NCI-H524 treated with DMSO at 0.1 percent for 48 hours (cell line): ENCODE results near the gene CSNK1A1.
"Not testable (repeated sequence)": the region's sequence is repeated elsewhere in the genome, so short reads cannot be mapped to it uniquely, and the experiment has no call there.

ENCODE experiments used
- DNase-seq: peaks from one replicate; lab custom pipeline; 2025; lab: John Stamatoyannopoulos, UW

The CSNK1A1 gene

GRCh38 chr5:149572576-149573231, 21.5 kb upstream of the CSNK1A1 start:
- DNase-seq: no peak

DNA sequence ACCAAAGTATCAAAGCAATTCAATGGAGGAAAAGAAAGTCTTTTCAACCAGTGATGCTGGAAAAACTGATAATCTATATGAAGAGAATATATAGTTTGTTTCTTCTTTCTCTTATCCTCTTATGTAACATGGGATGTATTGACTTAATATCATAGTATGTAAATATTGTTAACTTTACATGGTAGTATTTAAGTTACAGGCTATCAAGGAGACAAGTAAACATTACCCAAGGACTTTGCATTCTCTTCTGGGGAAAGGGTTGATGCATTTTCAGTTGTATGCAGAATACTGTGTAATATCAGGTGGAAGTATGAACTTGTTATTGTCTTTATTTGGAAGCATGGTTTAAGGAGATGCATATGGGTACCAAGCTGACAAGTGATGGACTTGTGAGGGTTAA, 20.9 kb upstream of the CSNK1A1 start:
- no peak for DNase-seq

DNA sequence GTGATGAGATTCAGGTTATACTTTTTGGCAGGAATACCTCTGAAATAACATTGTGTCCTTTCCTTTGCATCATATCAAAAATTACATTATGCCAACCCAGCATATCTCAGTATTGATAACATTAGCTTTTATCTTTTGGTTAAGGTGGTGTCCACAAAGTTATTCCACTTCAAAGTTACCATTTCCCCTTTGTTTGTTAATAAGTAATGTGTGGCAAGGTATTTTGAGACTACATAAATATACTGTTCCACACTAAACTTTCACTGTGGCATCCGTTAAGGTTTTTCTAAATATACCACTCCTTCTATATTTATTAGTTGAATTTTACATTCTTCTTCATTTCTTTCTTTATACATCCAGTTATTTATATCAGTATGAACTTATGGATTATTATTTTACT, 16.0 kb upstream of the CSNK1A1 start:
- no peak for DNase-seq

DNA sequence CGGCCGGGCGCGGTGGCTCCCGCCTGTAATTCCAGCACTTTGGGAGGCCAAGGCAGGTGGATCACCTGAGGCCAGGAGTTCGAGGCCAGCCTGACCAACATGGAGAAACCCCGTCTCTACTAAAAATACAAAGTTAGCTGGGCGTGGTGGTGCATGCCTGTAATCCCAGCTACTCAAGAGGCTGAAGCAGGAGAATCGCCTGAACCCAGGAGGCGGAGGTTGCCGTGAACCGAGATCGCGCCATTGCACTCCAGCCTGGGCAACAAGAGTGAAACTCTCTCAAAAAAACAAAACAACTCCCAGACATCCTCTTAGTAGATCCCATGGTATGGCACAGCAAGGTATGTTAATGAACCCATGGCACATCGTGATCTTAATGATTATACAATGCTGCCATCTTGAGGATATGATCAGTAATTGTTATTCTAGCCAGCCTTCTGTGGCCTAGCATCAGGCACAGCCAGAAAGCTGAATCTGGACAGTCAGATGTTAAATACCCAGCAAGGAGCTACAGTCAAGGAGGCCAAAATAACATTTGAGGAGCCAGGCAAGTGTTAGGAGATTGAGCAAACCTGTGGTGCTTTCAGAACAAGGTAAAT, 13.4 kb upstream of the CSNK1A1 start:
- not testable (repeated sequence) for DNase-seq

GRCh38 chr5:149563466-149563865, 12.2 kb upstream of the CSNK1A1 start:
- DNase-seq: no peak

DNA sequence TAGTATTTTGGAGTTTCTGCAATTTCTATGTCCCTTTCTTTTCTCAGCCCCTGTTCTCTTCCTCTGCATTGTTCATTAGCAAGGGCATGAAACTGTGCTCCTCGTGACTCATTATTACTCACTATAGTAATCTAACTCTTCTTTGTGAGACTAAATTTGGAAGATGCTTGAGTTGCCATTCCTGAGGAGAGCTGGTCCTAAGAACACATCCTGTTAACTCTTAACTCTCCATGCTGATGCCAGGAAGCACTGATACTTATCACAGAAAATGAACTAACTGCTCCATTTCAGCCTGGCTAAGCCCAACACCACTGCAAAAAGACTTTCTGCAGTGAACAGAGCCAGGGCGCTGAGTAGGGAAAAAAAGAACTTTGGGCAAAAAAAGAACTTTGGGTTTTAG, 10.6 kb upstream of the CSNK1A1 start:
- no peak for DNase-seq

DNA sequence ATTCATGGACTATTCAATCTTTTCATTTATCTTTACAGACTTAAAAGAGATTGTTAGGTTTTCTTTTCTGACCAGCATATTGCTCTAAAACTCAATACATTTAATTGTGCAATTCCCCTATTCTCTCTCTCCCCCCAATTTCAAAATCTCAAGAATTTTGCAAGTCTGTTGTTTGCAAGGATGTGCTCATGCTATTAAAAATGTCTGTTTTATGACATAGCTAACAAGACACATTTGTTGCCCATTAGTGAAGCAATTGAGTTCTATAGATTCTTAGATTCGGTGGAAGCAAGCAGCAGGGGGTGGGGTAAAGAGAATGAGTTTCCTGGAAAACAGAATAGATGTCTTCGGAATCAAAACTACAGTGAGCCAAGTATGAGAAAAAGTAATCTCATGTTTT, 8.5 kb upstream of the CSNK1A1 start:
- DNase-seq: no peak

DNA sequence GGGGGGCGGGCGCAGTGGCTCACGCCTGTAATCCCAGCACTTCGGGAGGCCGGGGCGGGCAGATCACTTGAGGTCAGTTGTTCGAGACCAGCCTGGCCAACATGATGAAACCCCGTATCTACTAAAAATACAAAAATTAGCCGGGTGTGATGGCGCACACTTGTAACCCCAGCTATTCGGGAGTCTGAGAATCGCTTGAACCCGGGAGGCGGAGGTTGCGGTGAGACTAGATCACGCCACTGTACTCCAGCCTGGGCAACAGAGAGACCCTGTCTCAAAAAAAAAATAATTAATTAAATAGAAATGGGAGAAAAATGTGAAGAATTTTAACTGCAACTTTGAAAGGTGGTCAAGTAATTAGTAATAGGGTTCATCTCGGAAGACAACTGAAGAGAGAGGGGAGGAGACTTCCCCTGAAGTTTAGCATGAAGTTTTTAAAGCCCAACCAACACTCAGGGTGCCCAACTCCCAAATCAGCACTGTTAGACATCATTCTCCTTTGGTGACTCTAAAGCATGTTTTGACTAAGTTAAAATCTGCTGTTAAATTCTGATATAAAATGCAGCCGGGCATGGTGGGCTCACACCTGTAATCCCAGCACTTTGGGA, 1.4 kb upstream of the CSNK1A1 start:
- DNase-seq: no peak

DNA sequence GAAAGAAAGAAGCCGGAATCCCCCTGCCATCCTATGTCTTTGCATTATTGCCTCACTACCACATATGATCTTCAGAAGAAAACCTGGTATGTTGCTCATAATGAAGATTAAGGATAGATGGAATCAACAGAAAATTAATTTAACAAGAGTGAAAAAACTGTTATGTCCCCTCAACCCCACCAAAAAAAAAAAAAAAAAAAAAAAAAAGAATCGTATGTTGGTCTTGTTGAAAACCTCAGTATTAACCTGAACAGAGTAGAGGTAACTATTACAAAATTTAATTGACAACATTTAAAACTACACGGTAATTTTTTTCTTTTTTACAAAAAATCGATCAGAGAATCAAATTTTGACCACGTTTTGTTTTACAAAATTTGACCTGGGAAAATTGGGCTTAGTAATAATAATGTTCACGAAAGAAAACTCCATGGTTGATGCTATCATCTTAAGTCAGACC, 827 bp upstream of the CSNK1A1 start:
- no peak for DNase-seq

GRCh38 chr5:149550594-149551226, 529 bp downstream of the CSNK1A1 start:
- no peak for DNase-seq

GRCh38 chr5:149550268-149550583, 1.0 kb downstream of the CSNK1A1 start:
- DNase-seq: no peak

DNA sequence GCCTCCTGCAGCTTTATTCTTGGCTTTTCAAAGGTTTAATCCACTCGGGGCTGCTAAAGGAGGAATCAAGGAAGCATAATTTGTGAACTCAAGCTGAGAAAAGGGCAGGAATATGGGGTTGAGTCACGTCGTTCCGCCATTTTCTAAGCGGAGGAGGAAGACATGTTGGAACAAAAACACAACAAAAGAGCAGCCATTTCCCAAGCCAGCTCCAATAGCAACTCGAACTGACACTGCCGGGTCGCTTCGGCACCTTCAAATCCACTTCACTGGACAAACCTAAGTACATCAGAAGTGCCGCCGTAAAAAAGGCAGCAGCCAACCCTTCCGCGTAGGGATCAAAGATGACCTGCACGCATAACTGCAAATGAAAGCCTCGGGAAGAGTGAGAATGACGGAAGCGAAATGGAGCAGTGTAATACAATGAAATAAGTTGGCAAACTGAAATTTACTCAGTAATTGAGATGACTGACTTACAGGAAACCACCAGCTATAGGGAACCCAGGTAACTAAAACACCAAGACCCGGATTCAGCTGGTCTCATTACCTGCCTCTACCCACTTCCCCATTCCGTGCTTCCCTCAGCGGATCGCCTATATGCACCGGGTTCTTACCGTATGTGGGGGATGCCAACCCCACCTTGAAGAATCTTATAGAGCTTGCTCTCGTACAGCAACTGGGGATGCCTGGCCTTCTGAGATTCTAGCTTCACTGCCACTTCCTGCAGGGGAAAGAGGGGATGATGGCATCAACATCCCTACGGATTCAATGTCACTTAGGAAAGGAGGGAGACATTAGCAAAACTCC, 1.6 kb downstream of the CSNK1A1 start:
- no peak for DNase-seq

GRCh38 chr5:149546974-149547373, 4.3 kb downstream of the CSNK1A1 start:
- no peak for DNase-seq

GRCh38 chr5:149545327-149545726, 5.9 kb downstream of the CSNK1A1 start:
- no peak for DNase-seq

- DNase-seq: no peak
Measured at GRCh38 chr5:149544028-149544420, 7.2 kb downstream of the CSNK1A1 start.

DNA sequence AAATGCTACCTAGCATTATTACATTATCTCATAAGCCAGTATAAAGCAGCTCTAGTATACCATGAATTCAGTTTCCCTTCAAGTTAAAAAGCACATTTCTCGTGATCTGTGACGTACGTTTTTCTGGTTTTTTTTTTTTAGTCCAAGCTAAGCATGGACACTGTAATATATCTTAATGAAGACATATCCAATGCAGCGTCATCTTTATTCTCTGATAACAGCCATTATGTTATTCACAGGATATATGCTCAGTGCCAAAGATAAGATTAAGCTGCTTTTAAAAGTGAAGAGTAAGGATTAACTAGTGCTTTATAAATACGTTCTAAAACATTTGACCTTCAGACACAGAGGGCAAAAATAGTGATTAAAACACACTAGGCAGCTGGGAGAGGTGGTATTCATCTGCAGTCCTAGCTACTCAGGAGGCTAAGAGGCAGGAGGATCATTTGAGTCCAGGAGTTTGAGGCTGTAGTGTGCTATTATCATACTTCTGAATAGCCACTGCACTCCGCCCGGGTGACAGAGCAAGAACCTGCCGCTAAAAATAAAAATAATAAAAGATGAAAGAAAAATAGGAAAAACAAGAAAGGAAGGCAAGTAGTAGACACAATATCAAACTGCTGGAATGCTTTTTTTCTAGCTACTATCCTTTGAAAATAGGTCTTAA, 7.7 kb downstream of the CSNK1A1 start:
- no peak for DNase-seq

DNA sequence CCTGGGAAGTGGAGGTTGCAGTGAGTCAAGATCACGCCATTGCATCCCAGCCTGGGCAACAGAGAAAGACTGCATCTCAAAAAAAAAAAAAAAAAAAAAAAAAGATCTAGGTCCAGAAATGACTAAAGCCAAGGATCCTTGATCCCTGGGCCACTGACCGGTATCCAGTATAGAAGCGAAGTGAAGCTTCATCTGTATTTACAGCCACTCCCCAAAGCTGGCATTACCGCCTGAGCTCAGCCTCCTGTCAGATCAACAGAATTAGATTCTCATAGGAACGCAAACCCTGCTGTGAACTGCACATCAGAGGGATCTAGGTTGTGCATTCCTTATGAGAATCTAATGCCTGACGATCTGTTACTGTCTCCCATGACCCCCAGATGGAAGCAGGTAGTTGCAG, 9.3 kb downstream of the CSNK1A1 start:
- DNase-seq: no peak

GRCh38 chr5:149540089-149540488, 11.2 kb downstream of the CSNK1A1 start:
- DNase-seq: no peak

- DNase-seq: no peak
Measured at GRCh38 chr5:149537374-149537975, 13.8 kb downstream of the CSNK1A1 start.

- DNase-seq: not testable (repeated sequence)
Measured at GRCh38 chr5:149535787-149536186, 15.5 kb downstream of the CSNK1A1 start.

DNA sequence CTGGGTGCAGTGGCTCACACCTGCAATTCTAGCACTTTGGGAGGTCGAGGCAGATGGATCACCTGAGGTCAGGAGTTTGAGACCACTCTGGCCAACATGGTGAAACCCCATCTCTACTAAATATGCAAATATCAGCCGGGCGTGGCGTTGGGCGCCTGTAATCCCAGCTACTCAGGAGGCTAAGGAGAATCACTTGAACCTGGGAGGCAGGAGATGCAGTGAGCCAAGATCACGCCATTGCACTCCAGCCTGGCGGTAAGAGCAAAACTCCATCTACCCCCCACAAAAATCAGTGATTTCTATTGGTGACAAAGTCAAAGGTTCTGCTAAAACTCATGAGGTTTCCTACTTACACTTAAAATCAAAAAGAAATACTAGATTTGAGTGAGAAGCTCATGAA, 18.8 kb downstream of the CSNK1A1 start:
- DNase-seq: no peak
